ENCODE data around the gene LIG1.

GRCh38 chr19:48095612-48096175 is 74.5 kb downstream of the LIG1 start:
- TF ChIP-seq POLR2A (IDR thresholded peaks at IDR 0.05; ENCODE audit: low read length) (no peak), GATA1 (IDR thresholded peaks at IDR 0.05; ENCODE audit: low read depth, low read length) (no peak)

Measured in erythroblast (primary cell).